Measurements from ENCODE around the gene PROCA1.

- TF ChIP-seq EZH2 (IDR thresholded peaks at IDR 0.05; ENCODE audit: insufficient read depth, low read length) (no peak), CTCF (IDR thresholded peaks at IDR 0.05; ENCODE audit: insufficient read depth, low read depth, low read length) (no peak)
Observed at GRCh38 chr17:28685366-28685765, 26.3 kb downstream of the PROCA1 start.
